ENCODE measurements around the gene ZMYND10. TPM values are rescaled to one million over a fixed set of nuclear protein-coding genes. Genes with fewer than 3 reads are reported as not detected.

ZMYND10 gene
- total RNA-seq, 1 donor from 2014 or later: 0.26 TPM

- no peak for DNase-seq (ENCODE audit: low spot score)
Measured at GRCh38 chr3:50371133-50371685, 25.7 kb upstream of the ZMYND10 start.

- no peak for DNase-seq (ENCODE audit: low spot score)
Measured at GRCh38 chr3:50370594-50370993, 25.1 kb upstream of the ZMYND10 start.

- DNase-seq (ENCODE audit: low spot score): no peak
Measured at GRCh38 chr3:50369012-50369670, 23.6 kb upstream of the ZMYND10 start.

GRCh38 chr3:50365842-50366220 lies 20.3 kb upstream of the ZMYND10 start:
- DNase-seq (ENCODE audit: low spot score): no peak

GRCh38 chr3:50365080-50365841 lies 19.7 kb upstream of the ZMYND10 start:
- peak; percentile 92 for DNase-seq (ENCODE audit: low spot score)

DNA sequence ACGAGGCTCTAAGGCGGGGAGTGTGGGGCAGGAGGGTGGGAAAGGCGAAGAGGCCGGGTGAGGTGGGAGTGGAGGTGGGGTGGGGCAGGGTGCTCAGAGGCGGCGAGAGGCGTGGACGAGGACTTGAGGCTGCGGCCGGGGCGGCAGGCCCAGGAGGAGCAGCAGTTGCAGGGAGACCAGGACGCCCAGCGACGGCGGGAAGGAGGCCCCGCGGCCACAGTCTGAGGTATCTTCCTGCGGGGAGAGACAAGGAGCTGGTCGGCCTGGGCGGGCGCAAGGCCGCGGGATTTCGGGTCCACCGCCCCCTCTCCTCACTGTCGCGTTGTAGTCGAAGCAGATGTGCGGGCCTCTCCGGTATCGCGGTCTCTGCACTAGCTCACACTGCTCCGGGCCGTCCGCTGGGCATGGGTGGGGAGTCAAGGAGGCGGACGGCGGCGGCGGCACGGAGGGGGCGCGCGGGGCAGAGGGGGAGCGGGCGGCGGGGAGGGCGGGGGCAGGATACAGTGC lies 19.1 kb upstream of the ZMYND10 start:
- no peak for DNase-seq (ENCODE audit: low spot score)

GRCh38 chr3:50359760-50360110 lies 14.2 kb upstream of the ZMYND10 start:
- no peak for DNase-seq (ENCODE audit: low spot score)

DNA sequence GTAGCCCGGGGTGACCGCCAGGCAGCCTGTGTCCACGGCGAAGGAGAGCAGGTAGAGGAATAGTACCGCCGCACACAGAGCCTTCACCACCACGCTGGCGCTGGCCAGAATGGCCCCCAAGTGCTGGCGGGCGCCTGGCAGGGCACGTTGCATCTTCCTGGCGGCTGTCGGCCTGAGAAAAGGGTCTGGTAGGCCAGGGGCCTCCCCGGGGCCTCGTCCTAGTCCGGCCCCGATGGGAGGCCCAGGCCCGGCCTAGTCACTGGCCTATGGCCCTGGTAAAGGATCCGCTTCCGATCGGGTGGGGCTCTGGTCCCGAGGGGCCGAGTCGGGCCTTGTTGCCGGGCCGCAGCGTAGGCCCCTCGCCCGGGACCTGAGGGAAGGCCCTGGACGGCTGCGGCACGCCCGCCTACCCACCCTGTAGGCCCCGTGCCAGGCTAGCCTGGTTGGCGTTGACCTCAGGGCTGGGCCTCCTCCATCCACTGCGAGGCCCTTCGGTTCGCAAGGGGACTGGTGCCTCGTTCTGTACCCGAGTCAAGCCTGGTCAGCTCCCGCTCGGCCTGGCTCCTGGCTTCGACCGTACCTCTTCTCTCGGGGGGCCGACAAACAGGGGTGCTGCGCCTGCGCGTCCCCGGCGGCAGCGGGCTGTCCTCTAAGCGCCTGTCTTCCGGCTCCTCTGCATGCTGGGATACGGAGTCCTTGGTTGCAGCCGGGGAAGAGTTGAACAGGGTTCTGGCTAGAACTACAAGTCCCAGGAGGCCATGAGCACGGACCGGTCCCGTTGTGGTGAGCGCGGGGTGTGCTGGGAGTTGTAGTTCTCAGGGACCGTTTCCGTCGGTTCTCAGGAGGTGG lies 13.6 kb upstream of the ZMYND10 start, which contains the start of gene TMEM115:
TMEM115 (minus strand) TSS at position 611 of the 849 bp plus-strand sequence; CDS start at position 153, 458 bp downstream.
- DNase-seq (ENCODE audit: low spot score): peak; percentile 97

DNA sequence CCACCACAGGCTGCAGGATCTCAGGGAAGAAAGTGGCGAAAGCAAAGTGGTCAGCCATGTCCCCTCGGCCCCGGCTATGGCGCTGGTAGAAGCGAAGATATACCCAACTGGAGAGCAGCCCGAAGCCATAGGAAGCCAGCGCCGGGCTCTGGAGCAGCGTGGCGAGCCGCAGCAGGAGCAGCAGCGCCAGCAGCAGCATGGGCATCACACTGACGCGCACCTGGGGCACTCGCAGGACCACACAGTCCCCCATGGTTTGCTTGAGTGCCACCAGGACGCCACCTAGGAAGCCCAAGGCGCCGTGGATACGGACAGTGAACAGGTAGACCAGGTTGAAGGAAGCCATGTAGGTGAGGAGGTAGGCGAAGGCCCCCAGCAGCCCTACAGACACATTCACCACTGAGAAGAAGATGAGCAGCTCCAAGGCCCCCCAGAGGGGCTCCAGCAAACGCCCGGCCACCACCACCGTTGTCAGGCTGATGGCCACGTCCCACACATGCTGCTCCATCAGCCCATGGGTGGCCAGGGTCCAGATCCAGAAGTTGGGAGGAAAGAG lies 12.9 kb upstream of the ZMYND10 start:
- no peak for DNase-seq (ENCODE audit: low spot score)

DNA sequence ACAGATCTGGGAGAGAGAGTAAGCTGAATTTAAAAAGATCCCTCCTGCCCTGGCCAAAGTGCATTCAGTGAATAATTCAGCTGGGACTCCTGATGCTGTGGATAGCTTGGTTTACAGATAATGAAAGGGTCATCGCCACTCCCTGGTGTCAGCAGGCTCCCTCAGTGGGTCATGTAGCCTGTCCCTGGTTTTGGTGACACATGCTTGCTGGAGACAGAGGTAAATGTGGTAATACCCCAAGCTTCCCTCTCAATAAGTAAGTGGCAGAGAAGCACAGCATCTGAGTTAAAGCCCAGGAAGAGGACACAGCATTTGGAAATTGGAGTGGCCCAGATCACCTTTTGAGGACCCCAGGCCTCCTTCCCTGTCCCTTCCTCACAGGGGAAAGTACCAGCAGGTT lies 11.9 kb upstream of the ZMYND10 start:
- no peak for DNase-seq (ENCODE audit: low spot score)

DNA sequence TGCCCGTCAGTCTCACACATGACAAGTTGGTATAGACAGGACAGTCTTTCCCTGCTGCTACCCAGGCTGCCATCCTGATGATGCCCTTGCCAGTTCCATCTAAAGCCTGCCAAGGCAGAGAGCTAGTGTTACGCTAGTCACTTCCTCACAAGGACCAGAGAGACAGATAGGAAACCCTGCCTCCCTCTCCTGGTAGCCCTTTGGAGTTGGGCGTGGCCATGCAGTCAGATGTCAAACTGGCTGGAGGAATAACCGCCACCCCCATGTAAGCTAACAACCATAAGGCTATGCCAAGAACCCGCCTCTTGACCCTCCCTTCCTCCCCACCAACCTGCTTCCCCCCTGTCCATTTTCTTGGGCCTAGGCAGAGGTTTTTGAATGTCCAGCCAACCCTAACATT lies 11.0 kb upstream of the ZMYND10 start:
- DNase-seq (ENCODE audit: low spot score): no peak

GRCh38 chr3:50355829-50356552 lies 10.5 kb upstream of the ZMYND10 start:
- no peak for DNase-seq (ENCODE audit: low spot score)

- DNase-seq (ENCODE audit: low spot score): no peak
Measured at GRCh38 chr3:50354850-50355249, 9.3 kb upstream of the ZMYND10 start.

- no peak for DNase-seq (ENCODE audit: low spot score)
Measured at GRCh38 chr3:50354186-50354764, 8.7 kb upstream of the ZMYND10 start.

GRCh38 chr3:50353245-50354004 lies 7.9 kb upstream of the ZMYND10 start:
- no peak for DNase-seq (ENCODE audit: low spot score)

DNA sequence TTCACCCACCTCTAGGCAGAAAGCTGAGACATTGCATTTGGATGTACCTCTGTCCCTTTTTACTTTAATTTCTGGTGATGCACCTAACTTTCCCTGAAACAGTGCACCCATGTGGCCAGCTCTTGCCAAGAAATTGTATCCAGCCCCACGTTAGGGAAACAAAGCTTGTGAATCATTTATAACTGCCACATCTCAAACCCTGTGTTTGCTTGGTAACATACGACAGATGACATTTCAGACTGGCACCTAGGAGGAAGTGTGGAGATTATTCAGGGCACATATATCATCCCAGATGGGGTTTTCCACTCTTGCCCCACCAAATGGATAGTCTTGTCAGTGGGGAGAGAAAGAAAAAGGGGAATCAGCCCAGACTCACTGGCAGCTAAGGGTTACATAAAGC lies 7.2 kb upstream of the ZMYND10 start:
- DNase-seq (ENCODE audit: low spot score): no peak

- no peak for DNase-seq (ENCODE audit: low spot score)
Measured at GRCh38 chr3:50351323-50351697, 5.8 kb upstream of the ZMYND10 start.

GRCh38 chr3:50350527-50351322 lies 5.2 kb upstream of the ZMYND10 start, which contains the start of the genes CYB561D2 and NPRL2:
Gene CYB561D2, plus strand, starts transcription at chr3:50350862. Its CDS starts 572 bp downstream, at chr3:50351434.
Gene NPRL2, minus strand, starts transcription at chr3:50350775. Its CDS starts 123 bp downstream, at chr3:50350652.
- peak; percentile 97 for DNase-seq (ENCODE audit: low spot score)

DNA sequence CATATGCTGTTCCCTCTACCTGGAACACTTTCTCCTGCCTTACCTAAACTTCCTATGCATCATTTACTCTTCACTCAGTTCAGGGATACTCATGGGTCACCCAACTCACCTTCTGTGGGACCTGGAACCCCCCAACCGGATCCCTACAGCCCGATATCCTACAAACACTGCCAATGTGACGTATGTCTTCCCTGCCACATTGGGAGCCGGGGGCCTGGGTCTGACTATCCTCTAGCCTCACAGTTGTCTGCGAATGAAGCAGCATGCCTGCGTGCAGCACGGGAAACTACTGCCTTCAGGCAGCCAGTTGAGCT lies 4.6 kb upstream of the ZMYND10 start:
- DNase-seq (ENCODE audit: low spot score): no peak

All from ureter (tissue), 1 donor.